Muscle layer of colon (tissue), 2 donors: ENCODE measurements around the gene RBM15B.

Experiments used
- H3K27ac ChIP-seq: one replicate; pipeline ENCODE4 v1.7.0; 2013; ENCODE audit warnings: low read depth, mild to moderate bottlenecking, low read length, moderate library complexity
- H3K27me3 ChIP-seq, 2 donors: one replicate each; pipeline ENCODE4 v1.7.0; 2013; ENCODE audit warnings: low read length in 2 of 2, mild to moderate bottlenecking in 2 of 2; ENCODE audit not compliant: insufficient read depth in 2 of 2, control insufficient read depth in 1 of 2
- H3K36me3 ChIP-seq: one replicate; pipeline ENCODE4 v1.7.0; 2013; ENCODE audit warnings: mild to moderate bottlenecking, low read length; ENCODE audit not compliant: insufficient read depth
- H3K4me1 ChIP-seq: one replicate; pipeline ENCODE4 v1.7.0; 2013; ENCODE audit warnings: mild to moderate bottlenecking, low read length; ENCODE audit not compliant: insufficient read depth
- H3K4me3 ChIP-seq, 2 donors: one replicate each; pipeline ENCODE4 v1.7.0; 2013; ENCODE audit warnings: low read length in 2 of 2, low read depth in 1 of 2, mild to moderate bottlenecking in 1 of 2, moderate library complexity in 1 of 2
- H3K9ac ChIP-seq: one replicate; pipeline ENCODE4 v1.7.0; 2013; ENCODE audit warnings: low read length
- H3K9me3 ChIP-seq: one replicate; pipeline ENCODE4 v1.7.0; 2013; ENCODE audit warnings: mild to moderate bottlenecking, low read length
- donor health status: abdominal sarcoma.
- donor health status: Adenocarcinoma of cecum.

Gene RBM15B

GRCh38 chr3:51396401-51396800 lies 5.3 kb downstream of the RBM15B start:
- Histone ChIP-seq H3K4me1 (peaks cover 30% of the 10 kb centered on the region), H3K27ac (no peak overlapping the region), H3K27me3 (no peaks in the 10 kb centered on the region), H3K4me3 (no peak overlapping the region), H3K9me3 (no peaks in the 10 kb centered on the region), H3K9ac (no peak overlapping the region), H3K36me3 (peaks cover 59% of the 10 kb centered on the region)

GRCh38 chr3:51397392-51397791 lies 6.3 kb downstream of the RBM15B start:
- Histone ChIP-seq H3K9ac (no peak overlapping the region), H3K9me3 (no peaks in the 10 kb centered on the region), H3K4me1 (peaks cover 27% of the 10 kb centered on the region), H3K4me3 (no peak overlapping the region), H3K27ac (no peak overlapping the region), H3K27me3 (no peaks in the 10 kb centered on the region), H3K36me3 (peaks cover 59% of the 10 kb centered on the region)

- Histone ChIP-seq H3K4me3 (no peak overlapping the region), H3K9ac (no peak overlapping the region), H3K9me3 (no peaks in the 10 kb centered on the region), H3K4me1 (peaks cover 13% of the 10 kb centered on the region), H3K36me3 (peaks cover 55% of the 10 kb centered on the region), H3K27ac (no peak overlapping the region), H3K27me3 (no peaks in the 10 kb centered on the region)
Measured at GRCh38 chr3:51398595-51399310, 7.7 kb downstream of the RBM15B start.

- peaks cover 41% of the 10 kb centered on the region for H3K36me3 ChIP-seq
- no peaks in the 10 kb centered on the region for H3K9me3 ChIP-seq
- no peak overlapping the region for H3K9ac ChIP-seq
- no peaks in the 10 kb centered on the region for H3K27me3 ChIP-seq
- H3K4me3 ChIP-seq, result no peak overlapping the region
- H3K27ac ChIP-seq, result no peak overlapping the region
- no peaks in the 10 kb centered on the region for H3K4me1 ChIP-seq
Measured at GRCh38 chr3:51400166-51400565, 9.1 kb downstream of the RBM15B start.

GRCh38 chr3:51401735-51402134 lies 10.7 kb downstream of the RBM15B start:
- H3K4me1 ChIP-seq, result no peaks in the 10 kb centered on the region
- no peaks in the 10 kb centered on the region for H3K9me3 ChIP-seq
- H3K36me3 ChIP-seq, result peaks cover 25% of the 10 kb centered on the region
- H3K9ac ChIP-seq, result no peak overlapping the region
- H3K4me3 ChIP-seq, result no peak overlapping the region
- H3K27me3 ChIP-seq, result no peaks in the 10 kb centered on the region
- no peak overlapping the region for H3K27ac ChIP-seq

GRCh38 chr3:51403675-51404074 lies 12.6 kb downstream of the RBM15B start:
- H3K27me3 ChIP-seq, result no peaks in the 10 kb centered on the region
- H3K36me3 ChIP-seq, result peaks cover 16% of the 10 kb centered on the region
- no peaks in the 10 kb centered on the region for H3K9me3 ChIP-seq
- H3K4me3 ChIP-seq, result no peak overlapping the region
- H3K9ac ChIP-seq, result no peak overlapping the region
- H3K27ac ChIP-seq, result no peak overlapping the region
- H3K4me1 ChIP-seq, result no peaks in the 10 kb centered on the region

- peaks cover 25% of the 10 kb centered on the region for H3K36me3 ChIP-seq
- H3K4me1 ChIP-seq, result no peaks in the 10 kb centered on the region
- H3K9ac ChIP-seq, result no peak overlapping the region
- H3K4me3 ChIP-seq, result no peak overlapping the region
- H3K9me3 ChIP-seq, result no peaks in the 10 kb centered on the region
- H3K27ac ChIP-seq, result no peak overlapping the region
- H3K27me3 ChIP-seq, result no peaks in the 10 kb centered on the region
Measured at GRCh38 chr3:51408021-51408420, 16.9 kb downstream of the RBM15B start.

- Histone ChIP-seq H3K9ac (no peak overlapping the region), H3K27me3 (no peaks in the 10 kb centered on the region), H3K27ac (no peak overlapping the region), H3K9me3 (no peaks in the 10 kb centered on the region), H3K4me3 (no peak overlapping the region), H3K4me1 (no peaks in the 10 kb centered on the region), H3K36me3 (peaks cover 24% of the 10 kb centered on the region)
Measured at GRCh38 chr3:51408813-51409212, 17.7 kb downstream of the RBM15B start.

GRCh38 chr3:51422211-51422610 lies 31.1 kb downstream of the RBM15B start:
- Histone ChIP-seq H3K27me3 (no peaks in the 10 kb centered on the region), H3K27ac (no peak overlapping the region), H3K4me1 (no peaks in the 10 kb centered on the region), H3K4me3 (no peak overlapping the region), H3K9me3 (no peaks in the 10 kb centered on the region), H3K36me3 (peaks cover 39% of the 10 kb centered on the region), H3K9ac (no peak overlapping the region)

GRCh38 chr3:51426921-51427320 lies 35.8 kb downstream of the RBM15B start:
- Histone ChIP-seq H3K4me1 (no peaks in the 10 kb centered on the region), H3K9ac (no peak overlapping the region), H3K9me3 (no peaks in the 10 kb centered on the region), H3K27me3 (no peaks in the 10 kb centered on the region), H3K36me3 (peaks cover 29% of the 10 kb centered on the region), H3K4me3 (no peak overlapping the region), H3K27ac (no peak overlapping the region)

GRCh38 chr3:51429138-51429537 lies 38.1 kb downstream of the RBM15B start:
- Histone ChIP-seq H3K9me3 (no peaks in the 10 kb centered on the region), H3K4me3 (no peak overlapping the region), H3K27me3 (no peaks in the 10 kb centered on the region), H3K4me1 (no peaks in the 10 kb centered on the region), H3K36me3 (peaks cover 29% of the 10 kb centered on the region), H3K9ac (no peak overlapping the region), H3K27ac (no peak overlapping the region)

- no peak overlapping the region for H3K9ac ChIP-seq
- H3K9me3 ChIP-seq, result no peaks in the 10 kb centered on the region
- peaks cover 10% of the 10 kb centered on the region for H3K36me3 ChIP-seq
- no peaks in the 10 kb centered on the region for H3K4me1 ChIP-seq
- no peaks in the 10 kb centered on the region for H3K27me3 ChIP-seq
- no peak overlapping the region for H3K4me3 ChIP-seq
- H3K27ac ChIP-seq, result no peak overlapping the region
Measured at GRCh38 chr3:51434110-51434509, 43.0 kb downstream of the RBM15B start.
